COLO829 (cell line): ENCODE data around the gene RAET1G.
"Not testable (repeated sequence)": the region's sequence is repeated elsewhere in the genome, so short reads cannot be mapped to it uniquely, and the experiment has no call there.

Experiments
- DNase-seq: peaks from one replicate; pipeline ENCODE4 v3.0.0; 2012; ENCODE audit warnings: low spot score

RAET1G gene

DNA sequence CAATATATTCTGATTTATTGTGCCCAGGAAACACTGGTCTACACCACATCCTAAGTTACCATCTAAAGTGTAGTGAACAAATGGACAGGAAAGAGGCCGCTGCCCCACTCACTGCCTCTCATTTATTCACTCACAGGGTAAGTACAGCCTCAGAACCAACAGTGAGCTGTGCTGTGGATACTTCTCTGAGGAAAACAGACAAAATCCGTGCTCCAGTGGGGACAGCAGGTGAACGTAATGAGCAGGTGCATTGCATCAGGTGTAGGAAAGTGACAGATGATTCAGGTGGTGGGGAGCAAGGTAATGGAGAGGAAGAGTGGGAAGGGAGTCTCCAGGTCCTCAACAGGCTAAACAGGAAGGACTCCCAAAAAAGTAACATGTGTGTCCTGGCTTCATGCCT, 10.5 kb upstream of the RAET1G start:
- no peak for DNase-seq

DNA sequence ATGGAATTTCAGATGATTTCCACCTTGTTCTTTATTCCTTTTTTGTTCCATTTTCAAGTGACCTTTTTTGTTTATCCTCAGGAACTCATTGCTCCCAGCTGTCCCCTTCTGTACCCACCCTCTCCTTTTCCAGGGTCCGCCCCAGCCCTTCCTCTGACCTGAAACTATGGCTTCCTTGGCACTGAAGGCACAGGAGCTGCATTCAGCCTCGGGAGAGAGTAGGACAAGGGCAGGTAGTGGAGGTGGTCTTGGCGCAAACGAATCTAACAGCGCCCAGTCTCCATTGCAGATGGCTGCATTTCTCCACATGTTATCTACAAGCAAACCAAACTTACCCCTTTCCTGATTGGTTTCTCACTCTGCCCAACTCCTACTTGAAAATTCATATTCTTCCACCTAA, 10.1 kb upstream of the RAET1G start:
- DNase-seq, result no peak

DNA sequence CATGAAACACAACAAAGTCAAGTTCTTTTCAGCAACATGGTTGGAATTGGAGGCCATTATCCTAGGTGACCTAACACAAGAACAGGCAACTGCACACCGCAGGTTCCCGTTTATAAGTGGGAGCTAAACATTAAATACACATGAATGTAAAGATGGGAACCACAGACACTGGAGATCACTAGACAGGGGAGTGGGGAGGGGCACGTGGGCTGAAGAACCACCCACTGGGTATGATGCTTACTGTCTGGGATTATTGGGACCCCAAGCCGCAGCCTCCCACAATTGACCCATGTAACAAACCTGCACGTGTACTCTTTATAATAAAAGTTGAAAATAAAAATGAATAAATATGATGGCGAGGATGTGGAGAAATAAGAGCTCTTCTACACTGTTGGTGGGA, 8.6 kb upstream of the RAET1G start:
- DNase-seq, result no peak

GRCh38 chr6:149929422-149929821, 6.5 kb upstream of the RAET1G start:
- no peak for DNase-seq

- not testable (repeated sequence) for DNase-seq
These were observed 4.1 kb upstream of the RAET1G start for GRCh38 chr6:149927025-149927424.

- peak; percentile 34 for DNase-seq
These were observed 3.3 kb upstream of the RAET1G start for GRCh38 chr6:149925974-149926777.

DNA sequence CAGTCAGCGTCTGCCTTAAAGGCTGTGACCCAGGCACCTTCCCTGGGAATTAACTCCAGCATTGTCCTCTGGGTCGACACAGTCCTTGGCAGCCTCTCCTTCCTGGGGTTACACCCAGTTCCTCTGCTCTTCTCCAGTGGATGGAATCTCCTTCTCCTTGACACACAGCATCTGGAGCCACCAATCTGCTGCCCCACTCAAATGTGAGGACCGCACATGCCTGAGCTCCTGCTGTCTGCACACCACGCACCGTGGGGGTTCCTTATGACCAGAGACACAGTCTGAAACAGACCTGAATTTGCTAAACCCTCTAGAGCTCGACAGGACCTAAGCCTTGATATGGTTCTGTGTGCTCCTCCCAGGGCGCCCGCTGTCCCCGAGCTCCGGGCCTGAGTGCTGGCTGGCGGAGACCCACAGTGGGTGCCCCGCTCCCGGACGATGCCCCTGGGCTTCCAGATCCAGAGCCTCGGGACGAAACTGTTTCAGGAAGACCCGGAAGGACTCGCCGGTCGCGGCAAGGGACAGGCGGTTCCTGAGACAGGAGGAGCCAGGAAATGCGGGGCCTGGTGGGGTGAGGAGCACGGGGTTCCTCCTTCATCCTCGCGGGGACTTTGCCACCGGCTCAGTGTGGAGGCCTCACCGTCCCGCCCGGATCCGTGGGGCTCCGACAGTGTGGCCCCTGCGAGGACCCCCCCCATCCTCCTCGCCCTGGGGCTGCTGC, 2.5 kb upstream of the RAET1G start:
- no peak for DNase-seq

GRCh38 chr6:149924933-149925252, 2.0 kb upstream of the RAET1G start:
- DNase-seq, result no peak

GRCh38 chr6:149924206-149924932, 1.4 kb upstream of the RAET1G start:
- no peak for DNase-seq

DNA sequence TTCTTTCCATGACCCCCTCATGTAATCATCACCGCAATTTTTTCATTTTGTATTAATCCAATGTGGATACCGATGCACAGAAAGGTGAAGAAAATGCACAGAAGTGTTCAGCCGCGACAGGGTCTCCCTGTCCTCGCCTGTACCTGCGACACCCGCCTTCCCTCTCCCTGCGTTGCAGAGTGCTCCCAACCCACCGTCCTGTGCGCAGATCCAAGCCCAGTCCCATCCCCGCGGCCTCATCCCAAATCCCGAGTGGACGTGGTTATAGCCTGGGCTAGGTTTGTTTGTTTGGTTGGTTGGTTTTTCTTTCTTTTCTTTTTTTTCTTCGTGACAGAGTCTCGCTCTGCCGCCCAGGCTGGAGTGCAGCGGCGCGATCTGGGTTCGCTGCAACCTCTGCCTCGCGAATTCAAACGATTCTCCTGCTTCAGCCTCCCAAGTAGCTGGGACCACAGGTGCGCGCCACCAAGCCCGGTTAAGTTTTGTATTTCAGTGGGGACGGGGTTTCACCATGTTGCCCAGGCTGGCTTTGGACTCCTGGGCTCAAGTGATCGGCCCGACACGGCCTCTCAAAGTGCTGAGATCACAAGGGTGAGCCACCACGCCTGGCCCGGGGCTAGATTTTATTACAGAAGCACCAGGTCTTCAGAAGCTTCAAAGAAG, 536 bp upstream of the RAET1G start:
- no peak for DNase-seq

GRCh38 chr6:149922091-149922490, 830 bp downstream of the RAET1G start:
- not testable (repeated sequence) for DNase-seq

DNA sequence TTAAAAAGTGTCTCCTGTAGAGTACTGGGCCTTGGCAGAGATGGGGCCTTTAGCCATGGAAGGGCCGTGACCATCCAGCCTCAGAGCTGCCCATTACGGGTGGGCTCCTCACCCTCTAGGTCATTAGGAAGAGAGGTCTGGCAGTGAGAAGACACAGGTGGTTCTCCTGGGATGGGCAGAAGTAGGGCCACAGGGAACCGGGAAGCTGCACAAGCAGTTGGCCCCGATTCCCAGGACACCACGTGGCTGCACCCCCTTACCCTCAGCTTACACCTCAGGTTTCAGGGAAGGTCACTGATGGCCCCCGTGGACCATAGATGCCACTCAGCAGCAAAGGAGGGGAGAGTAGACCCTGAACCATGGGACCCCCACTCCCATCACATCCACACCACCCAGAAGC, 1.6 kb downstream of the RAET1G start:
- DNase-seq, result no peak

DNA sequence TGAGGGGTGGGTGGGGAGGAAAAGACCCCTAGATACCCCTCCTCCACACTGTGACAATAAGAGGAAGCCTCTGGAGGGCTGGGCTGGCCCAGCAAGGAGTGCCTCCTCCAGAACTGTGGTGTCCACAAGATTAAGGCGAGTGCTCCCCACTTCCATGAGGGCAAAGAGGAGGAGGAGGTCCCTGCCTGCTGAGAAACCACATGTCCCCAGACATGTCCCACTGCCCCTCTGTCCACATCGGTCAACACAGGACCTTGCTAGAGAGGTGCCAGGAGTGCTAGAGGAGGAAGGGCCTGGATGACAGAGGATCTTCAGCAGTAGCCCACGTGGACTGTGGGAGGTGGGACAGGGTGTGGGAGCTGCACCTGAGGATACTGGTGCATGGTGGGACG, 3.1 kb downstream of the RAET1G start:
- DNase-seq, result no peak

DNA sequence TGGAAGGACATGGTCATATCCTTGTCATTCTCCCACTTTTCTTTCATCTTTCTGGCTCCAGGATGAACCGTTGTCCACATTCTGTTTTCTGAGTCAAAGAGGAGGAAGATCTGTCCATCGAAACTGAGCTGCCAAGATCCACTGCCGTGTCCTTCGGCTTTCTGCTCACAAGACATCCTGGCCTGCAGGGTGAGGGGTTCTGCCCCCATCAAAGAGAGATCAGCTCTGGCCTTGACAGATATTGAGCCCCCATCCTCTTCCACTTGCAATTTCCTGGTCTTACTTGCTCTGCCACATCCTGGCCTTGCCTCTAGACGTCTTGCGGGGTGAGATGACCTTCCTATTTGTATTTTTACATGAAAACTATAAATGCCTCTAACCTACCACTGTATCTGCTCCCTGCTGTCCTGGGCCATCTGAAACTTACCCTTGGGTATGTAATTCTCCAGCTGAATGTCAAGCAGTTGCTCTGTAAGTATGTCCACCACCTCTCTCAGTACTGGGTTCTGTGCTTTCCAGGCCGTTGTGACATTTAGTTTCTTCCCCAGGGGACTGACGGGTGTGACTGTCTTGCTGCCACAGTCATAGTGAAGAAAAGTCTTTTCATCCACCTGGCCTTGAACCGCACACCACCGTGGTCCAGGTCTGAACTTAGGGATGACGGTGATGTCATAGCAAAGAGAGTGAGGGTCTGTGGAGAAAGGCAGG, 3.6 kb downstream of the RAET1G start:
- DNase-seq, result not testable (repeated sequence)

- DNase-seq, result no peak
These were observed 4.6 kb downstream of the RAET1G start for GRCh38 chr6:149918151-149918905.

DNA sequence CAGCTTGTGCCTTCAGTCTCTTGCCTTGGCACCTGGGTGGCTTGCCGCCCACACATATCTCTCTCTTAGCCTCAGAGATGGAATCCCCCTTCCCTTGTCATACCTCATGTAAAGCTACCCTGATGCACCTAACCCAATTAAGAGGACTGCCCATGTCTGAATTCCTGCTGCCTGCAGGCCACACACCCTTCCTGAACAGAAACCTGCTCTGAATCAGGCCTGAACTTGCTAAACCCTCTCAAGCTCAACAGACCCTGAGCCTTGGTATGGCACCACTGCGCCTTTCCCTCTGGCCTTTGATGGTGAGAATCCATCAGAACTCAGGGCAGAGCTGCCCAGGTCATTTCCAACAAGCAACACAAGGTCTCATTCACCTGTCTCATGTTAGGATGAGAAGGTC, 5.2 kb downstream of the RAET1G start:
- DNase-seq, result no peak

- no peak for DNase-seq
These were observed 6.7 kb downstream of the RAET1G start for GRCh38 chr6:149915970-149916865.

GRCh38 chr6:149913540-149914240, 9.2 kb downstream of the RAET1G start:
- no peak for DNase-seq

- no peak for DNase-seq
These were observed 9.8 kb downstream of the RAET1G start for GRCh38 chr6:149913085-149913484.
